Right cardiac atrium (tissue), 5 donors: ENCODE results near the gene ZEB1. TPM values are rescaled to one million over a fixed set of nuclear protein-coding genes. Genes with fewer than 3 reads are reported as not detected.
"Not testable (repeated sequence)": the region's sequence is repeated elsewhere in the genome, so short reads cannot be mapped to it uniquely, and the experiment has no call there.

ENCODE experiments used
- ATAC-seq, 2 donors: fragments of 200-7000 bp; cut with Tn5 transposase; one replicate each; pipeline versions ENCODE4 v1.8.0 to v1.9.1; 2020; ENCODE audit warnings: moderate library complexity in 2 of 2, mild to moderate bottlenecking in 1 of 2
- DNase-seq, 3 donors: peaks; one replicate each; pipeline ENCODE4 v3.0.0-alpha.2; 2020
- H3K27ac ChIP-seq: one replicate; pipeline ENCODE4 v1.5.1; 2013; ENCODE audit warnings: mild to moderate bottlenecking, low read length, control low read depth, moderate library complexity
- H3K27me3 ChIP-seq: one replicate; pipeline ENCODE4 v1.6.1; 2013; ENCODE audit not compliant: control insufficient read depth, insufficient read depth
- H3K4me1 ChIP-seq: one replicate; pipeline ENCODE4 v1.6.1; 2013; ENCODE audit warnings: low read length; ENCODE audit not compliant: control insufficient read depth, insufficient read depth
- H3K4me3 ChIP-seq: one replicate; pipeline ENCODE4 v1.5.1; 2013; ENCODE audit warnings: low read length, control low read depth
- H3K9me3 ChIP-seq: one replicate; pipeline ENCODE4 v1.6.1; 2013; ENCODE audit warnings: low read length; ENCODE audit not compliant: control insufficient read depth
- WGBS: extraction: QIAGEN DNeasy Blood & Tissue Kit; methylation state at CpG from one replicate; pipeline ENCODE4 v1.1.7; 2013; 5-methylcytosine and 5-hydroxymethylcytosine counted together
- intact Hi-C, 4 donors: fragments of 100-400 bp; cut with DNase I; formaldehyde crosslinking; loops; one replicate each; pipeline versions ENCODE4 v1.11.0 to v1.14.0; 2022 to 2023
- polyA plus RNA-seq: library from polyadenylated mRNA; stranded (reverse); fragments of 200-250 nt; gene quantifications from one replicate; pipeline ENCODE4 v1.2.3, GENCODE V29; 2013
- total RNA-seq, 4 donors: library from RNA; stranded (reverse); fragmentation: NEBNext Ultra II Directional; extraction: Animal tissue kit (Norgen Biotek cat#: 25700); gene quantifications; one replicate each; pipeline ENCODE4 v1.2.1, GENCODE V29; 2021
- donor health status: healthy with polysubstance abuse.
- donor health status: DM: no; HTN: yes; CAD: no.
- donor health status: DM: no; HTN: no; CAD: no.
- donor health status: DM: no; HTN: yes; CAD: no; lungs with severe emphysema.
- donor health status: DM: yes; HTN: yes; CAD: no.

ZEB1 gene
- total and polyA plus RNA-seq, 5 donors = 13.9 to 72.8 (median 67.0) TPM

- no peaks in the 10 kb centered on the region for H3K27me3 ChIP-seq
- ATAC-seq = no peak
- intact Hi-C loops = no loop called here
- 97% methylated on average over 2 of the region's 2 CpGs for WGBS
- no peak overlapping the region for H3K27ac ChIP-seq
- H3K4me3 ChIP-seq = no peak overlapping the region
- peaks cover 8% of the 10 kb centered on the region for H3K4me1 ChIP-seq
- H3K9me3 ChIP-seq = no peaks in the 10 kb centered on the region
- DNase-seq = no peak
These were observed 103.6 kb downstream of the ZEB1 start for GRCh38 chr10:31422634-31423033.

- no peak for ATAC-seq
- no peak overlapping the region for H3K27ac ChIP-seq
- no peaks in the 10 kb centered on the region for H3K27me3 ChIP-seq
- DNase-seq = no peak
- intact Hi-C loops = no loop called here
- H3K4me1 ChIP-seq = peaks cover 8% of the 10 kb centered on the region
- no peak overlapping the region for H3K4me3 ChIP-seq
- WGBS = 51% methylated on average over 1 of the region's 1 CpG
- no peaks in the 10 kb centered on the region for H3K9me3 ChIP-seq
These were observed 105.5 kb downstream of the ZEB1 start for GRCh38 chr10:31424473-31424872.

GRCh38 chr10:31426401-31426800 lies 107.4 kb downstream of the ZEB1 start:
- Histone ChIP-seq H3K4me1 (peaks cover 2% of the 10 kb centered on the region), H3K27ac (no peak overlapping the region), H3K27me3 (no peaks in the 10 kb centered on the region), H3K4me3 (no peak overlapping the region), H3K9me3 (no peaks in the 10 kb centered on the region)
- 52% methylated on average over 3 of the region's 3 CpGs for WGBS
- ATAC-seq (peak; percentile 82 to 97), DNase-seq (no peak)
- intact Hi-C loops = no loop called here

- H3K9me3 ChIP-seq, H3K4me3 ChIP-seq, H3K27me3 ChIP-seq, H3K27ac ChIP-seq, intact Hi-C loops, DNase-seq, H3K4me1 ChIP-seq: not testable (repeated sequence)
- 92% methylated on average over 10 of the region's 10 CpGs for WGBS
- ATAC-seq = peak in 1 of 2 donors; percentile 70
These were observed 108.3 kb downstream of the ZEB1 start for GRCh38 chr10:31427334-31427733.

DNA sequence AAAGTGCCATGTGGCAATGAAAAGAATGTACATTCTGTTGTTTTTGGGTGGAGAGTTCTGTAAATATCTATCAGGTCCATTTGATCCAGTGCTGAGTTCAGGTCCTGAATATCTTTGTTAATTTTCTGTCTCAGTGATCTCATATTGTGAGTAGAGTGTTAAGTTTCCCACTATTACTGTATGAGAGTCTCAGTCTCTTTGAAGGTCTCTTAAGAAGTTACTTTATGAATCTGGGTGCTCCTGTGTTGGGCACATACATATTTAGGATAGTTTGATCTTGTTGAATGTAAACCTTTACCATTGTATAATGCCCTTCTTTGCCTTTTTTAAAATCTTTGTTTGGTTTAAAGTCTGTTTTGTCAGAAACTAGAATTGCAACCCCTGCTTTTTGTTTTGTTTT lies 109.5 kb downstream of the ZEB1 start:
- DNase-seq, H3K4me1 ChIP-seq, H3K4me3 ChIP-seq, intact Hi-C loops, H3K9me3 ChIP-seq, H3K27me3 ChIP-seq, ATAC-seq, H3K27ac ChIP-seq: not testable (repeated sequence)

- no peaks in the 10 kb centered on the region for H3K9me3 ChIP-seq
- no peak overlapping the region for H3K4me3 ChIP-seq
- ATAC-seq (no peak), DNase-seq (no peak)
- no peaks in the 10 kb centered on the region for H3K27me3 ChIP-seq
- intact Hi-C loops = no loop called here
- H3K4me1 ChIP-seq = no peaks in the 10 kb centered on the region
- no peak overlapping the region for H3K27ac ChIP-seq
These were observed 112.0 kb downstream of the ZEB1 start for GRCh38 chr10:31431021-31431420.

DNA sequence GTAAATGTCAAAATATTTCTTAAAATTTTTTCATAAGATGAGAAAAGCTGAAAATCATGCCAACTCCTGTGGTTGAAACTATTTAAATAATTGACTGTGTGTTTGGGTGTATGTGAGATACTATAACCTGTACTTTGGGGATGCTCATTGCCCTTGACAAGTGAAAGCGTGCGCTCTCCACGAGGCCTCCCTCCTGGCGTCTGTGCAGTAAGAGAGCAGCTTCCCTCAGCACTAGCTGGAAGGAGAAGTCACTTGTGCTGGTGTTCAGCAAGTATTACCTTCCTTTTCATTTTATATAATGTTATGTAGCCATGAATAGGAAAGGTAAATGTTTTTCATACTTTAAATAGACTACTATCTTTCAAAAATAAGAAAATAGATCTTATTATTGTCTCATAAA lies 118.9 kb downstream of the ZEB1 start:
- no peaks in the 10 kb centered on the region for H3K9me3 ChIP-seq
- 85% methylated on average over 4 of the region's 4 CpGs for WGBS
- no peak overlapping the region for H3K27ac ChIP-seq
- no peak overlapping the region for H3K4me3 ChIP-seq
- ATAC-seq (no peak), DNase-seq (no peak)
- intact Hi-C loops = no loop called here
- no peaks in the 10 kb centered on the region for H3K27me3 ChIP-seq
- H3K4me1 ChIP-seq = peaks cover 1% of the 10 kb centered on the region

DNA sequence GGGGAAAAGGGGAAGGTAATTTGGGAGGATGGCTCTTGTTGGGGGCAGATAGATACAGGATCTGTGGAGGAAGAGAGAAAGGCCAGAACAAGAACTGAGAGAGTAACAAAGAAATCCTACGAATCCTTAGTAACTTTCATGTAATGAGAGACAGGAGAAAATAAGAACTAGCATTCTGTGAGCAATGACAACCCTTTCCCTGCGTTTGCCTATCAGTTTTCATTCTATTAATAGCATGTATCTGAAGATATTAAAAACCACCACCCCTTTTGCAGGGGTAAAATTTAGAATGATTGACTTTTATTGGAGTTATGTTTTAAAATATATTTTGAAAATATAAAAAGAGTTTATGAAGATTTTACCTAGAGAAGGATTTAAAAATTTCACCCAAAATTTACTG lies 132.8 kb downstream of the ZEB1 start:
- DNase-seq (no peak), ATAC-seq (no peak)
- Histone ChIP-seq H3K27me3 (no peaks in the 10 kb centered on the region), H3K4me3 (no peak overlapping the region), H3K27ac (no peak overlapping the region), H3K4me1 (no peaks in the 10 kb centered on the region), H3K9me3 (no peaks in the 10 kb centered on the region)
- intact Hi-C loops = no loop called here
- WGBS = 53% methylated on average over 2 of the region's 2 CpGs

- Histone ChIP-seq H3K9me3 (no peaks in the 10 kb centered on the region), H3K4me1 (peaks cover 4% of the 10 kb centered on the region), H3K27me3 (no peaks in the 10 kb centered on the region), H3K27ac (no peak overlapping the region), H3K4me3 (no peak overlapping the region)
- ATAC-seq (no peak), DNase-seq (no peak)
- intact Hi-C loops = no loop called here
- WGBS = 48% methylated on average over 1 of the region's 1 CpG
These were observed 137.5 kb downstream of the ZEB1 start for GRCh38 chr10:31456468-31456867.

GRCh38 chr10:31457858-31458257 lies 138.8 kb downstream of the ZEB1 start:
- Histone ChIP-seq H3K9me3 (no peaks in the 10 kb centered on the region), H3K4me3 (no peak overlapping the region), H3K27ac (no peak overlapping the region), H3K4me1 (peaks cover 4% of the 10 kb centered on the region), H3K27me3 (no peaks in the 10 kb centered on the region)
- intact Hi-C loops = no loop called here
- 73% methylated on average over 1 of the region's 1 CpG for WGBS
- no peak for DNase-seq
- ATAC-seq = no peak

DNA sequence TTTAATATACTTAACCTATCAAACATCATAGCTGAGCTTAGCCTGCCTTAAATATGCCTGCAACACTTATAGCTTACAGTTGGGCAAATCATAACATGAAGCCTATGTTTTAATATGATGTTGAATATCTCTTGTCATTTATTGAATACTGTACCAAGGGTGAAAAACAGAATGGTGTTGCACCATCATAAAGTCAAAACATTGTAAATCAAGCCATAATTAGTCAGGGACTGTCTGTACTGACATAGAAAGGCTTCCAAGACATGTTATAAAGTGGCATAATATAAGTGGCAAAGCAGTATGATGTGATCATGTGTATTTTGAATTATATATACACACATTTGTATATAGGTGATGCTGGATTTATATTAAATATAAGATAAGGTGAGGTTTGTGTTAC lies 140.0 kb downstream of the ZEB1 start:
- H3K9me3 ChIP-seq = no peaks in the 10 kb centered on the region
- no peaks in the 10 kb centered on the region for H3K27me3 ChIP-seq
- H3K27ac ChIP-seq = no peak overlapping the region
- ATAC-seq (no peak), DNase-seq (no peak)
- peaks cover 4% of the 10 kb centered on the region for H3K4me1 ChIP-seq
- intact Hi-C loops = no loop called here
- H3K4me3 ChIP-seq = no peak overlapping the region

GRCh38 chr10:31460242-31460641 lies 141.2 kb downstream of the ZEB1 start:
- 86% methylated on average over 2 of the region's 2 CpGs for WGBS
- DNase-seq (no peak), ATAC-seq (no peak)
- no peaks in the 10 kb centered on the region for H3K27me3 ChIP-seq
- peaks cover 4% of the 10 kb centered on the region for H3K4me1 ChIP-seq
- no peaks in the 10 kb centered on the region for H3K9me3 ChIP-seq
- no peak overlapping the region for H3K4me3 ChIP-seq
- intact Hi-C loops = no loop called here
- H3K27ac ChIP-seq = no peak overlapping the region
